H1 (cell line): ENCODE results near the gene TAF1B. TPM values are rescaled to one million over a fixed set of nuclear protein-coding genes. Genes with fewer than 3 reads are reported as not detected.

Source experiments
- BACH1 ChIP-seq: IDR thresholded peaks from 2 replicates; pipeline ENCODE4 v1.6.1; 2012; ENCODE audit warnings: low read length, improper control_type of control experiment
- BRCA1 ChIP-seq: IDR thresholded peaks from 2 replicates; pipeline ENCODE4 v1.6.1; 2012; ENCODE audit warnings: low read depth, low read length, improper control_type of control experiment
- EGR1 ChIP-seq: IDR thresholded peaks from 2 replicates; pipeline ENCODE4 v1.6.1; 2011; ENCODE audit warnings: low read depth, low read length, borderline replicate concordance
- EP300 ChIP-seq, 2 experiments: IDR thresholded peaks; 1 replicate in 1 of 2; 2 replicates in 1 of 2; pipeline ENCODE4 v1.6.1; 2011 to 2012; ENCODE audit warnings: low read depth in 2 of 2, low read length in 2 of 2, mild to moderate bottlenecking in 2 of 2, borderline replicate concordance in 1 of 2, inconsistent platforms in 1 of 2, moderate library complexity in 1 of 2
- FOSL1 ChIP-seq: IDR thresholded peaks from 2 replicates; pipeline ENCODE4 v1.6.1; 2011; ENCODE audit warnings: mild to moderate bottlenecking, low read depth, low read length, moderate library complexity; ENCODE audit not compliant: insufficient read depth
- GTF2F1 ChIP-seq: IDR thresholded peaks from 2 replicates; pipeline ENCODE4 v1.6.1; 2012; ENCODE audit warnings: low read depth, low read length, improper control_type of control experiment, borderline replicate concordance
- HDAC2 ChIP-seq, 2 experiments: fragments of 300-600 bp in 1 of 2; sonication (generic) in 1 of 2; IDR thresholded peaks; 2 replicates each; pipeline ENCODE4 v1.6.1; 2011 to 2012; ENCODE audit warnings: low read depth in 2 of 2, low read length in 2 of 2, mild to moderate bottlenecking in 2 of 2, moderate library complexity in 2 of 2, borderline replicate concordance in 1 of 2, inconsistent platforms in 1 of 2
- HDAC6 ChIP-seq: IDR thresholded peaks from one replicate; pipeline ENCODE4 v1.7.1; 2012; ENCODE audit warnings: low read depth, mild to moderate bottlenecking, inconsistent platforms, low read length, moderate library complexity
- KDM4A ChIP-seq: IDR thresholded peaks from one replicate; pipeline ENCODE4 v1.7.1; 2012; ENCODE audit warnings: low read depth, mild to moderate bottlenecking, moderate library complexity, low read length, inconsistent platforms; ENCODE audit not compliant: severe bottlenecking
- RAD21 ChIP-seq, 2 experiments: IDR thresholded peaks in 1 of 2; conservative IDR thresholded peaks in 1 of 2; 2 replicates each; pipeline ENCODE4 v1.6.1; 2011; ENCODE audit warnings: low read depth in 2 of 2, low read length in 2 of 2, improper control_type of control experiment in 1 of 2, inconsistent platforms in 1 of 2, mild to moderate bottlenecking in 1 of 2, moderate library complexity in 1 of 2
- RBBP5 ChIP-seq: IDR thresholded peaks from 2 replicates; pipeline ENCODE4 v1.7.1; 2012; ENCODE audit warnings: low read depth, mild to moderate bottlenecking, inconsistent platforms, low read length, moderate library complexity, borderline replicate concordance
- RXRA ChIP-seq: IDR thresholded peaks from 2 replicates; pipeline ENCODE4 v1.6.1; 2011; ENCODE audit warnings: low read depth, mild to moderate bottlenecking, low read length, moderate library complexity; ENCODE audit not compliant: insufficient read depth
- SP1 ChIP-seq: IDR thresholded peaks from 2 replicates; pipeline ENCODE4 v1.6.1; 2011; ENCODE audit warnings: low read depth, low read length
- TCF12 ChIP-seq: IDR thresholded peaks from 2 replicates; pipeline ENCODE4 v1.6.1; 2011; ENCODE audit warnings: low read depth, mild to moderate bottlenecking, low read length
- TEAD4 ChIP-seq: IDR thresholded peaks from 2 replicates; pipeline ENCODE4 v1.6.1; 2012; ENCODE audit warnings: low read depth, low read length, inconsistent platforms, mixed read lengths
- polyA plus RNA-seq, 7 experiments: library from polyadenylated mRNA; depleted of rRNA in 3 of 7; stranded (reverse) in 5 of 7; unstranded in 2 of 7; fragments of >200 nt in 5 of 7; fragments of 200-250 nt in 2 of 7; gene quantifications; 1 replicate in 5 of 7; 2 replicates in 1 of 7; 4 replicates in 1 of 7; pipeline versions ENCODE4 v1.2.1 to v1.2.3, GENCODE V29; 2011 to 2013; ENCODE audit warnings: missing spikeins in 2 of 7, mixed read lengths in 2 of 7
- total RNA-seq: library from RNA; stranded (reverse); fragmentation: NEBNext Ultra II Directional; extraction: Animal tissue kit (Norgen Biotek cat#: 25700); gene quantifications from 2 replicates; pipeline ENCODE4 v1.2.1, GENCODE V29; 2021
- TF ChIP-seq, protein P1 (sequence below): IDR thresholded peaks from 2 replicates; pipeline ENCODE4 v1.6.1; 2012; ENCODE audit warnings: inconsistent platforms
- TF ChIP-seq, protein P2 (sequence below), 3 experiments: IDR thresholded peaks; 1 replicate in 2 of 3; 2 replicates in 1 of 3; pipeline versions ENCODE4 v1.5.1 to v1.6.1; 2011; ENCODE audit warnings: low read length in 3 of 3, mild to moderate bottlenecking in 3 of 3, inconsistent platforms in 2 of 3, low read depth in 1 of 3, moderate library complexity in 1 of 3; ENCODE audit not compliant: insufficient read depth in 1 of 3; ENCODE audit errors: control extremely low read depth in 1 of 3

The TAF1B gene
- total and polyA plus RNA-seq, 2 of the 8 experiments (the other 6 are each of a cell fraction or from before 2014, with no cell fraction given) = 6.6 to 25.2 TPM

GRCh38 chr2:9843229-9844035 is at the start of gene TAF1B (continued):
- TF ChIP-seq, protein P1, sequence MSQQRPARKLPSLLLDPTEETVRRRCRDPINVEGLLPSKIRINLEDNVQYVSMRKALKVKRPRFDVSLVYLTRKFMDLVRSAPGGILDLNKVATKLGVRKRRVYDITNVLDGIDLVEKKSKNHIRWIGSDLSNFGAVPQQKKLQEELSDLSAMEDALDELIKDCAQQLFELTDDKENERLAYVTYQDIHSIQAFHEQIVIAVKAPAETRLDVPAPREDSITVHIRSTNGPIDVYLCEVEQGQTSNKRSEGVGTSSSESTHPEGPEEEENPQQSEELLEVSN = peak; percentile 69; the same call in 1 of the 2 replicates
- TF ChIP-seq, protein P2, sequence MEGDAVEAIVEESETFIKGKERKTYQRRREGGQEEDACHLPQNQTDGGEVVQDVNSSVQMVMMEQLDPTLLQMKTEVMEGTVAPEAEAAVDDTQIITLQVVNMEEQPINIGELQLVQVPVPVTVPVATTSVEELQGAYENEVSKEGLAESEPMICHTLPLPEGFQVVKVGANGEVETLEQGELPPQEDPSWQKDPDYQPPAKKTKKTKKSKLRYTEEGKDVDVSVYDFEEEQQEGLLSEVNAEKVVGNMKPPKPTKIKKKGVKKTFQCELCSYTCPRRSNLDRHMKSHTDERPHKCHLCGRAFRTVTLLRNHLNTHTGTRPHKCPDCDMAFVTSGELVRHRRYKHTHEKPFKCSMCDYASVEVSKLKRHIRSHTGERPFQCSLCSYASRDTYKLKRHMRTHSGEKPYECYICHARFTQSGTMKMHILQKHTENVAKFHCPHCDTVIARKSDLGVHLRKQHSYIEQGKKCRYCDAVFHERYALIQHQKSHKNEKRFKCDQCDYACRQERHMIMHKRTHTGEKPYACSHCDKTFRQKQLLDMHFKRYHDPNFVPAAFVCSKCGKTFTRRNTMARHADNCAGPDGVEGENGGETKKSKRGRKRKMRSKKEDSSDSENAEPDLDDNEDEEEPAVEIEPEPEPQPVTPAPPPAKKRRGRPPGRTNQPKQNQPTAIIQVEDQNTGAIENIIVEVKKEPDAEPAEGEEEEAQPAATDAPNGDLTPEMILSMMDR (IDR thresholded peaks at IDR 0.05; ENCODE audit: control extremely low read depth in 1 of 3, insufficient read depth in 1 of 3, low read depth in 1 of 3, low read length in 3 of 3) = peak; percentile 41 to 47 (median 44); a peak in 3 of 4 replicates
- TF ChIP-seq RBBP5 (no peak), HDAC6 (no peak), BACH1 (peak; percentile 29), RAD21 (IDR thresholded peaks at IDR 0.05 in 1 of 2, conservative IDR thresholded peaks at IDR 0.05 in 1 of 2; ENCODE audit: low read depth in 2 of 2, low read length in 2 of 2) (peak; percentile 32 to 48; a peak in 3 of 4 replicates), EGR1 (peak; percentile 90), BRCA1 (peak; percentile 28; the same call in 1 of the 2 replicates), RXRA (no peak), FOSL1 (no peak), EP300 (IDR thresholded peaks at IDR 0.05; ENCODE audit: borderline replicate concordance in 1 of 2, low read depth in 2 of 2, low read length in 2 of 2) (no peak), KDM4A (peak; percentile 44), HDAC2 (IDR thresholded peaks at IDR 0.05; ENCODE audit: borderline replicate concordance in 1 of 2, low read depth in 2 of 2, low read length in 2 of 2) (peak in 1 of 2 experiments; percentile 23; a peak in 1 of 4 replicates), TCF12 (peak; percentile 62; the same call in 1 of the 2 replicates), GTF2F1 (peak; percentile 88; the same call in 1 of the 2 replicates), TEAD4 (no peak), SP1 (0 out of 2 replicates have a peak, but pooled peaks have one; percentile 22)
